Measurements from ENCODE around the gene PKLR.

DNA sequence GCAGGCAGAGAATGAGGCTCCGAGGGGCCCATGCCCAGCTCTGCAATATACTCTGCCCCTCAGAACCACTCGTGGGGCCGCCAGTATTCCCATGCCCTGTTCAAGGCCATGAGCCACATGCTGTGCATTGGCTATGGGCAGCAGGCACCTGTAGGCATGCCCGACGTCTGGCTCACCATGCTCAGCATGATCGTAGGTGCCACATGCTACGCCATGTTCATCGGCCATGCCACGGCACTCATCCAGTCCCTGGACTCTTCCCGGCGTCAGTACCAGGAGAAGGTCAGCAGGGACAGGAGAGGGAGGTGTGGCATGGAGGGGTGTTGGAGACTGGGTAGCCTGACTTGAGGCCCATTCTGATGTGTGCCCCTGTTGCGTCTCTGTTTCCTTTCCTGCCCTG, 16.8 kb downstream of the PKLR start:
- TF ChIP-seq, protein P1, sequence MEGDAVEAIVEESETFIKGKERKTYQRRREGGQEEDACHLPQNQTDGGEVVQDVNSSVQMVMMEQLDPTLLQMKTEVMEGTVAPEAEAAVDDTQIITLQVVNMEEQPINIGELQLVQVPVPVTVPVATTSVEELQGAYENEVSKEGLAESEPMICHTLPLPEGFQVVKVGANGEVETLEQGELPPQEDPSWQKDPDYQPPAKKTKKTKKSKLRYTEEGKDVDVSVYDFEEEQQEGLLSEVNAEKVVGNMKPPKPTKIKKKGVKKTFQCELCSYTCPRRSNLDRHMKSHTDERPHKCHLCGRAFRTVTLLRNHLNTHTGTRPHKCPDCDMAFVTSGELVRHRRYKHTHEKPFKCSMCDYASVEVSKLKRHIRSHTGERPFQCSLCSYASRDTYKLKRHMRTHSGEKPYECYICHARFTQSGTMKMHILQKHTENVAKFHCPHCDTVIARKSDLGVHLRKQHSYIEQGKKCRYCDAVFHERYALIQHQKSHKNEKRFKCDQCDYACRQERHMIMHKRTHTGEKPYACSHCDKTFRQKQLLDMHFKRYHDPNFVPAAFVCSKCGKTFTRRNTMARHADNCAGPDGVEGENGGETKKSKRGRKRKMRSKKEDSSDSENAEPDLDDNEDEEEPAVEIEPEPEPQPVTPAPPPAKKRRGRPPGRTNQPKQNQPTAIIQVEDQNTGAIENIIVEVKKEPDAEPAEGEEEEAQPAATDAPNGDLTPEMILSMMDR (IDR thresholded peaks at IDR 0.05; ENCODE audit: borderline replicate concordance, extremely low read depth, low read length, poor library complexity, severe bottlenecking) = no peak
- no peak for TF ChIP-seq EZH2 (IDR thresholded peaks at IDR 0.05; ENCODE audit: borderline replicate concordance, low read depth, low read length, severe bottlenecking)

Data from DND-41 (cell line).